KMS-11 (cell line): Measurements from ENCODE around the gene SLC36A2.

Source experiments
- H2AFZ ChIP-seq: fragments of 200-600 bp; sonication (generic); 2 replicates; pipeline ENCODE4 v1.6.1; 2016; ENCODE audit warnings: antibody characterized with exemption, mixed run types, low read depth
- H3K27ac ChIP-seq: fragments of 200-600 bp; sonication (generic); 2 replicates; pipeline ENCODE4 v1.6.1; 2016; ENCODE audit warnings: mild to moderate bottlenecking, mixed run types
- H3K27me3 ChIP-seq: fragments of 200-600 bp; sonication (generic); 2 replicates; pipeline ENCODE4 v1.6.1; 2017; ENCODE audit warnings: mild to moderate bottlenecking, low read depth, mixed run types, moderate library complexity; ENCODE audit not compliant: insufficient read depth
- H3K36me3 ChIP-seq: fragments of 200-600 bp; sonication (generic); 2 replicates; pipeline ENCODE4 v1.6.1; 2017; ENCODE audit warnings: mild to moderate bottlenecking, mixed run types; ENCODE audit not compliant: insufficient read depth
- H3K4me1 ChIP-seq: fragments of 200-600 bp; sonication (generic); 2 replicates; pipeline ENCODE4 v1.6.1; 2016; ENCODE audit warnings: mild to moderate bottlenecking, low read depth, mixed run types; ENCODE audit not compliant: poor library complexity, severe bottlenecking
- H3K4me2 ChIP-seq: fragments of 200-600 bp; sonication (generic); 2 replicates; pipeline ENCODE4 v1.7.0; 2016; ENCODE audit warnings: mild to moderate bottlenecking, mixed run types
- H3K4me3 ChIP-seq: fragments of 200-600 bp; sonication (generic); IDR thresholded peaks from 2 replicates; pipeline ENCODE4 v1.6.1; 2017; ENCODE audit warnings: low read depth, low read length, mixed read lengths; ENCODE audit not compliant: insufficient read depth
- H3K79me2 ChIP-seq: fragments of 200-600 bp; sonication (generic); 2 replicates; pipeline ENCODE4 v1.6.1; 2016; ENCODE audit warnings: low read depth, mixed run types; ENCODE audit not compliant: insufficient read depth
- H3K9ac ChIP-seq: fragments of 200-600 bp; sonication (generic); 2 replicates; pipeline ENCODE4 v1.6.1; 2016; ENCODE audit warnings: mild to moderate bottlenecking, mixed run types
- H4K20me1 ChIP-seq: fragments of 200-600 bp; sonication (generic); 2 replicates; pipeline ENCODE4 v1.6.1; 2016; ENCODE audit warnings: mild to moderate bottlenecking, mixed run types; ENCODE audit not compliant: insufficient read depth
- TF ChIP-seq, protein P1 (sequence below): fragments of 200-600 bp; sonication (generic); conservative IDR thresholded peaks from 2 replicates; pipeline ENCODE4 v1.6.1; 2017; ENCODE audit warnings: low read depth, mild to moderate bottlenecking, antibody characterized with exemption, low read length, moderate library complexity, mixed read lengths

Gene SLC36A2

DNA sequence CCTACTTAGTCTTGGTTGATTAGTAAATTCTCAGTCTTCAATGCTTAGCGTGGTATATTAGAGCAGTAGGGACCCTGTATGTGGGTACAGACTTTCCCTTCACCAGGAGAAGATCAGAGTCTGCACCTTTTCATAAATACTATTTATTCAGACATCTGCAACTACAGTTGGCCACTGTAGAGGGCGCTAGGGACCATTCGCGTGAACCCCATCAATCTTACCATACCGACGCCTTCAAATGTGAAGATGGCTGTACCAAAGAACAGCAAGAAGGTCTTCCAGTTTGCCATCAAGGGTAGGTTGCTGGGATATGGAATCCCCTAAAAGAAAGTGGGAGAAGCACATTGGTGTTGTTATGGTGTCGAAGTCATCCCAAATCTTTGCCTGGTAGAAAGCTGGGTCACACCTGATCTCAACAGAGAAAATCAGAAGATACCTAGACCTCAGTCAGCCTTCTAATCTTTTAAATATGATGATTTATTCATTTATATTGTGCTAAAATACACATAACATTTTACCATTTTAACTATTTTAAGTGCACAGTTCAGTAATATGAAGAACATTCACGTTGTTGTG lies 62.9 kb downstream of the SLC36A2 start:
- Histone ChIP-seq H3K27me3 (no peaks in the 10 kb centered on the region), H3K4me1 (no peaks in the 10 kb centered on the region)

DNA sequence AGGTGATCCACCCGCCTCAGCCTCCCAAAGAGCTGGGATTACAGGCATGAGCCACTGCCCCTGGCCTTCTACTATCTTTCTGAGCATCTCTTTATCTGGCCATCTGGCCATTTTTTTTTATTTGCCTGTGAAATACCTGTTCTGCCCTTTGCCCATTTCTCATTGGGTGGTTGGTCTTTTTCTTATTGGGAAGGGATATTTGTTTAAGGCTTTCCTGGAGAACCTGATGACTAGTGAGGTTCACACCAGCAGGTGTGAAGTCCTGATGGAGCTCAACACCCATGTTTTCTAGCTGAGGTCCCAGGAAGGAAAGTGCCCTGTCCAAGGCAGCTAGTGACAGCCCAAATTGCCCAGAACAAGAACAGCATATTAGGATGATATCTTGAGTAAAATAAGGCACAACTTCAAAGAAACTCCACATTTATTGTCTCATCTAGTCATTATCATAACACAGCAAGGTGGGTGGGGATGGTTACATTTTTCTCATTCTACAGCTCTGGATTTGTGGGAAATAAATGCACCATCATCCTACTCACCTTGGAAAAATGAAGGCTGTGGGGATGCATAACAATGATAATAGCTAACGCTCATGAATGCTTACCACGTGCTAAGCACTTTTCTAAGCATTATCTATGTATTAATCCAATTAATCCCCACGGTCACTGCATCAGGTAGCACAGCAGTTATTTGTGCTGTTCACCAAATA lies 64.1 kb downstream of the SLC36A2 start:
- no peaks in the 10 kb centered on the region for H3K36me3 ChIP-seq
- TF ChIP-seq, protein P1, sequence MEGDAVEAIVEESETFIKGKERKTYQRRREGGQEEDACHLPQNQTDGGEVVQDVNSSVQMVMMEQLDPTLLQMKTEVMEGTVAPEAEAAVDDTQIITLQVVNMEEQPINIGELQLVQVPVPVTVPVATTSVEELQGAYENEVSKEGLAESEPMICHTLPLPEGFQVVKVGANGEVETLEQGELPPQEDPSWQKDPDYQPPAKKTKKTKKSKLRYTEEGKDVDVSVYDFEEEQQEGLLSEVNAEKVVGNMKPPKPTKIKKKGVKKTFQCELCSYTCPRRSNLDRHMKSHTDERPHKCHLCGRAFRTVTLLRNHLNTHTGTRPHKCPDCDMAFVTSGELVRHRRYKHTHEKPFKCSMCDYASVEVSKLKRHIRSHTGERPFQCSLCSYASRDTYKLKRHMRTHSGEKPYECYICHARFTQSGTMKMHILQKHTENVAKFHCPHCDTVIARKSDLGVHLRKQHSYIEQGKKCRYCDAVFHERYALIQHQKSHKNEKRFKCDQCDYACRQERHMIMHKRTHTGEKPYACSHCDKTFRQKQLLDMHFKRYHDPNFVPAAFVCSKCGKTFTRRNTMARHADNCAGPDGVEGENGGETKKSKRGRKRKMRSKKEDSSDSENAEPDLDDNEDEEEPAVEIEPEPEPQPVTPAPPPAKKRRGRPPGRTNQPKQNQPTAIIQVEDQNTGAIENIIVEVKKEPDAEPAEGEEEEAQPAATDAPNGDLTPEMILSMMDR = no peak
- no peak overlapping the region for H3K9ac ChIP-seq
- H3K79me2 ChIP-seq = no peaks in the 10 kb centered on the region
- H3K27me3 ChIP-seq = no peaks in the 10 kb centered on the region
- H3K4me3 ChIP-seq = no peak overlapping the region
- no peaks in the 10 kb centered on the region for H3K4me1 ChIP-seq
- H3K27ac ChIP-seq = no peak overlapping the region
- no peak overlapping the region for H2AFZ ChIP-seq
- no peak overlapping the region for H3K4me2 ChIP-seq
- H4K20me1 ChIP-seq = no peaks in the 10 kb centered on the region

More for the DNA sequence above, 62.9 kb downstream of the SLC36A2 start:
- H3K27ac ChIP-seq = no peak overlapping the region
- no peak overlapping the region for H3K4me3 ChIP-seq
- TF ChIP-seq, protein P1 = peak; percentile 22; the same call in 1 of the 2 replicates
- H2AFZ ChIP-seq = no peak overlapping the region
- no peaks in the 10 kb centered on the region for H3K79me2 ChIP-seq
- no peaks in the 10 kb centered on the region for H4K20me1 ChIP-seq
- no peaks in the 10 kb centered on the region for H3K36me3 ChIP-seq
- H3K9ac ChIP-seq = no peak overlapping the region
- H3K4me2 ChIP-seq = no peak overlapping the region

DNA sequence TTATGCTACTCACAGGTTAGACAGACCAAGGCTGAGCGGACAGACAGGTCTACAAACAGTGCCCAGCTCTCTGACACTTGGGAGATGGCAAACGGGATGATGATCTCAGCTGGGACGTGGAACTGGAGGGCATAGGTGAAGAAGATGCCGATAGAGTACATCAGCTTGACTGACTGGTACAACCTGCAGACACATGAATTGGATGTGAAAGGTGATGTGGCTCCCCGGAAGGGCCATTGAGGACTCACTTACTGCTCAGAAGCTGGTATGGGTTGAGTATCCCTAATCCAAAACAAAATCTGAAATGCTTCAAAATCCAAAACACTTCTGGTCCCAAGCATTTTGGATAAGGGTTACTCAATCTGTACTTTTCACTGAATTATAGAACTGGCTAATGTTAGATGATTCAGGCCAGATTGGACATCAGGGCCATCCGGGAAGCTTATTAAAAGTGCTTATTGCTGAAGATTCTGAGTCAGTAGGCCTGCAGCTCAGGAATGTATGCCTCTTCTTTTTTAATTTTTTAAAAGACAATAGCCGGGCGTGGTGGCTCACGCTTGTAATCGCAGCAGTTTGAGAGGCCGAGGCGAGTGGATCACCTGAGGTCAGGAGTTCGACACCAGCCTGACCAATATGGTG lies 66.2 kb downstream of the SLC36A2 start:
- Histone ChIP-seq H2AFZ (no peak overlapping the region), H3K79me2 (no peaks in the 10 kb centered on the region), H3K4me2 (no peak overlapping the region), H3K4me1 (no peaks in the 10 kb centered on the region), H3K9ac (no peak overlapping the region), H3K27me3 (no peaks in the 10 kb centered on the region), H3K36me3 (no peaks in the 10 kb centered on the region), H4K20me1 (no peaks in the 10 kb centered on the region), H3K4me3 (no peak overlapping the region), H3K27ac (no peak overlapping the region)
- TF ChIP-seq, protein P1 = no peak

DNA sequence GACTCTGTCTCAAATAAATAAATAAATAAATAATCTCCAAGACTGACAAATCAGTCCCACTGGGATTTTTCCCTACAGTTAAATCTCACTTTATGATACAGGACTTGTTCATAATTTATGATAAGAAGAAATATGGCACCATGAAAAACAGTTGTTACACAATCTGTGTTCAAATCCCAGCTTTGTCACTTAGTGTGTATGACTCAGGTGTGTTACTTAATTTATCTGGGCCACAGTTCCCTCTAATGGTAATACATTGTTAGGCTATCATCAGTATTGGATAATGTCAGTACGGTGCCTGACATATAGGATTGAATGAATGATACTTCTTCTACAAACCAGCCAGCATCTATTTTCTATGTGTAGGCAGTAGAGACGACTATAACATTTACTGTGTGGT lies 66.9 kb downstream of the SLC36A2 start:
- H4K20me1 ChIP-seq = no peaks in the 10 kb centered on the region
- H3K79me2 ChIP-seq = no peaks in the 10 kb centered on the region
- no peak overlapping the region for H3K9ac ChIP-seq
- no peak overlapping the region for H3K4me2 ChIP-seq
- TF ChIP-seq, protein P1 = no peak
- H3K4me1 ChIP-seq = no peaks in the 10 kb centered on the region
- H3K27ac ChIP-seq = no peak overlapping the region
- H2AFZ ChIP-seq = no peak overlapping the region
- H3K4me3 ChIP-seq = no peak overlapping the region
- H3K27me3 ChIP-seq = no peaks in the 10 kb centered on the region
- H3K36me3 ChIP-seq = no peaks in the 10 kb centered on the region
